ENCODE data around the gene CFAP61.

Gene CFAP61

GRCh38 chr20:20010639-20011500, 41.5 kb upstream of the CFAP61 start:
- H3K4me3 ChIP-seq (ENCODE audit: control insufficient read depth, low read depth, low read length): no peak overlapping the region
- TF ChIP-seq CTCF (IDR thresholded peaks at IDR 0.05; ENCODE audit: control insufficient read depth, insufficient read depth, low read depth, low read length, missing control alignments): no peak
- DNase-seq (ENCODE audit: low read depth): peak; percentile 42

- no peak for DNase-seq (ENCODE audit: low read depth)
- TF ChIP-seq CTCF (IDR thresholded peaks at IDR 0.05; ENCODE audit: control insufficient read depth, insufficient read depth, low read depth, low read length, missing control alignments): no peak
- no peak overlapping the region for H3K4me3 ChIP-seq (ENCODE audit: control insufficient read depth, low read depth, low read length)
Measured at GRCh38 chr20:20012541-20012940, 39.8 kb upstream of the CFAP61 start.

GRCh38 chr20:20014659-20015058, 37.7 kb upstream of the CFAP61 start:
- no peak overlapping the region for H3K4me3 ChIP-seq (ENCODE audit: control insufficient read depth, low read depth, low read length)
- TF ChIP-seq CTCF (IDR thresholded peaks at IDR 0.05; ENCODE audit: control insufficient read depth, insufficient read depth, low read depth, low read length, missing control alignments): no peak
- DNase-seq (ENCODE audit: low read depth): no peak

GRCh38 chr20:20017001-20017843, 35.1 kb upstream of the CFAP61 start, which contains the start of gene NAA20:
Gene NAA20, plus strand, starts transcription at chr20:20017362. Its CDS starts 35 bp downstream, at chr20:20017397.
- DNase-seq (ENCODE audit: low read depth): peak; percentile 63

GRCh38 chr20:20017844-20018185, 34.5 kb upstream of the CFAP61 start:
- H3K4me3 ChIP-seq (ENCODE audit: control insufficient read depth, low read depth, low read length): peak overlapping the region; percentile 96
- DNase-seq (ENCODE audit: low read depth): no peak
- no peak for TF ChIP-seq CTCF (IDR thresholded peaks at IDR 0.05; ENCODE audit: control insufficient read depth, insufficient read depth, low read depth, low read length, missing control alignments)

More at GRCh38 chr20:20017001-20017843, 35.1 kb upstream of the CFAP61 start, which contains the start of gene NAA20:
- peak; percentile 71 for TF ChIP-seq CTCF (IDR thresholded peaks at IDR 0.05; ENCODE audit: control insufficient read depth, insufficient read depth, low read depth, low read length, missing control alignments)
- H3K4me3 ChIP-seq (ENCODE audit: control insufficient read depth, low read depth, low read length): peak within 1 kb of the TSS; percentile 96

- no peak for TF ChIP-seq CTCF (IDR thresholded peaks at IDR 0.05; ENCODE audit: control insufficient read depth, insufficient read depth, low read depth, low read length, missing control alignments)
- peak overlapping the region; percentile 96 for H3K4me3 ChIP-seq (ENCODE audit: control insufficient read depth, low read depth, low read length)
- DNase-seq (ENCODE audit: low read depth): no peak
Measured at GRCh38 chr20:20018366-20018765, 34.0 kb upstream of the CFAP61 start.
